ENCODE results near the gene CHD9.
"Not testable (repeated sequence)": the region's sequence is repeated elsewhere in the genome, so short reads cannot be mapped to it uniquely, and the experiment has no call there.

CHD9 gene

GRCh38 chr16:53036066-53036465 lies 18.7 kb upstream of the CHD9 start:
- no peaks in the 10 kb centered on the region for H3F3A ChIP-seq (ENCODE audit: insufficient read depth)
- H3K27me3 ChIP-seq (ENCODE audit: low read length), result no peaks in the 10 kb centered on the region; the same call in 1 of the 2 replicates
- no peaks in the 10 kb centered on the region for H3K36me3 ChIP-seq (ENCODE audit: low read length)
- H3K27ac ChIP-seq (ENCODE audit: low read depth, low read length), result no peak overlapping the region
- no peak overlapping the region for H3K9ac ChIP-seq (ENCODE audit: low read length)
- H3K4me2 ChIP-seq (ENCODE audit: low read depth, low read length, poor library complexity, severe bottlenecking), result no peak overlapping the region
- TF ChIP-seq EZH2phosphoT487 (conservative IDR thresholded peaks at IDR 0.05; ENCODE audit: low read length), result no peak
- TF ChIP-seq CTCF (IDR thresholded peaks at IDR 0.05; ENCODE audit: insufficient read depth, low read length, poor library complexity, severe bottlenecking), result no peak
- no peaks in the 10 kb centered on the region for H3K79me2 ChIP-seq (ENCODE audit: insufficient read depth, low read length)
- H2AFZ ChIP-seq (ENCODE audit: low read depth, low read length, severe bottlenecking), result no peak overlapping the region
- peaks cover 8% of the 10 kb centered on the region; the same call in 1 of the 2 replicates for H3K9me3 ChIP-seq (ENCODE audit: insufficient read depth, low read length)
- H3K4me3 ChIP-seq (ENCODE audit: insufficient read depth, low read length, poor library complexity, severe bottlenecking), result no peak overlapping the region
- H3K9me2 ChIP-seq (replicated peaks; ENCODE audit: insufficient read depth, low read length), result no peaks in the 10 kb centered on the region
- no peaks in the 10 kb centered on the region for H4K20me1 ChIP-seq (ENCODE audit: low read depth, low read length)

- not testable (repeated sequence) for H3K36me3 ChIP-seq (ENCODE audit: low read length); H3K27ac ChIP-seq (ENCODE audit: low read depth, low read length); H3K9me2 ChIP-seq (replicated peaks; ENCODE audit: insufficient read depth, low read length); H4K20me1 ChIP-seq (ENCODE audit: low read depth, low read length); H3K9ac ChIP-seq (ENCODE audit: low read length); H2AFZ ChIP-seq (ENCODE audit: low read depth, low read length, severe bottlenecking); H3K27me3 ChIP-seq (ENCODE audit: low read length); H3K79me2 ChIP-seq (ENCODE audit: insufficient read depth, low read length); H3K9me3 ChIP-seq (ENCODE audit: insufficient read depth, low read length); H3F3A ChIP-seq (ENCODE audit: insufficient read depth); H3K4me3 ChIP-seq (ENCODE audit: insufficient read depth, low read length, poor library complexity, severe bottlenecking); H3K4me2 ChIP-seq (ENCODE audit: low read depth, low read length, poor library complexity, severe bottlenecking)
Observed at GRCh38 chr16:53036711-53037110, 18.1 kb upstream of the CHD9 start.

- H3K4me2 ChIP-seq (ENCODE audit: low read depth, low read length, poor library complexity, severe bottlenecking), result no peak overlapping the region
Observed at GRCh38 chr16:53040788-53041187, 14.0 kb upstream of the CHD9 start.

More at GRCh38 chr16:53040788-53041187, 14.0 kb upstream of the CHD9 start:
- H3F3A ChIP-seq (ENCODE audit: insufficient read depth), result no peaks in the 10 kb centered on the region
- H4K20me1 ChIP-seq (ENCODE audit: low read depth, low read length), result no peaks in the 10 kb centered on the region
- no peaks in the 10 kb centered on the region for H3K9me3 ChIP-seq (ENCODE audit: insufficient read depth, low read length)
- no peak overlapping the region for H3K27ac ChIP-seq (ENCODE audit: low read depth, low read length)
- no peak overlapping the region for H2AFZ ChIP-seq (ENCODE audit: low read depth, low read length, severe bottlenecking)
- H3K9ac ChIP-seq (ENCODE audit: low read length), result no peak overlapping the region
- no peaks in the 10 kb centered on the region for H3K79me2 ChIP-seq (ENCODE audit: insufficient read depth, low read length)
- H3K9me2 ChIP-seq (replicated peaks; ENCODE audit: insufficient read depth, low read length), result no peaks in the 10 kb centered on the region
- H3K27me3 ChIP-seq (ENCODE audit: low read length), result no peaks in the 10 kb centered on the region; the same call in 1 of the 2 replicates
- no peak overlapping the region for H3K4me3 ChIP-seq (ENCODE audit: insufficient read depth, low read length, poor library complexity, severe bottlenecking)
- no peak for TF ChIP-seq CTCF (IDR thresholded peaks at IDR 0.05; ENCODE audit: insufficient read depth, low read length, poor library complexity, severe bottlenecking)
- TF ChIP-seq EZH2phosphoT487 (conservative IDR thresholded peaks at IDR 0.05; ENCODE audit: low read length), result no peak
- H3K36me3 ChIP-seq (ENCODE audit: low read length), result no peaks in the 10 kb centered on the region
